Stimulated activated effector memory CD8-positive, alpha-beta T cell treated with anti-CD3 and anti-CD28 coated beads, Interleukin-12 subunit alpha, Interleukin-12 subunit beta, amount 100 ng/mL, for 72 hours (primary cell): ENCODE measurements around the gene CD109.
"Not testable (repeated sequence)": the region's sequence is repeated elsewhere in the genome, so short reads cannot be mapped to it uniquely, and the experiment has no call there.

ENCODE experiments used
- ATAC-seq: fragments of 150-1000 bp; cut with Tn5 transposase; 2 replicates; pipeline ENCODE4 v1.10.0; 2021
- DNase-seq, 2 donors: peaks; one replicate each; pipeline ENCODE4 v3.0.0; 2021 to 2022; ENCODE audit warnings: low spot score in 2 of 2
- H3K27ac Mint-ChIP-seq: one replicate; pipeline ENCODE4 v1.8.0; 2022; ENCODE audit warnings: mild to moderate bottlenecking, mixed read lengths
- H3K36me3 Mint-ChIP-seq: one replicate; pipeline ENCODE4 v1.8.0; 2022; ENCODE audit warnings: mild to moderate bottlenecking, mixed read lengths
- H3K4me1 Mint-ChIP-seq: one replicate; pipeline ENCODE4 v1.8.0; 2022; ENCODE audit warnings: mixed read lengths
- H3K4me3 Mint-ChIP-seq: one replicate; pipeline ENCODE4 v1.8.0; 2022; ENCODE audit warnings: mild to moderate bottlenecking, mixed read lengths
- H3K9me3 Mint-ChIP-seq: one replicate; pipeline ENCODE4 v1.8.0; 2022; ENCODE audit warnings: mixed read lengths

Gene CD109

GRCh38 chr6:73779943-73780342 is 83.9 kb downstream of the CD109 start:
- DNase-seq (no peak), ATAC-seq (no peak)
- H3K36me3 Mint-ChIP-seq, result no peaks in the 10 kb centered on the region
- no peaks in the 10 kb centered on the region for H3K4me1 Mint-ChIP-seq
- no peak overlapping the region for H3K27ac Mint-ChIP-seq
- H3K9me3 Mint-ChIP-seq, result no peaks in the 10 kb centered on the region
- H3K4me3 Mint-ChIP-seq, result no peak overlapping the region

- DNase-seq, result no peak
- no peaks in the 10 kb centered on the region for H3K36me3 Mint-ChIP-seq
Observed at GRCh38 chr6:73782911-73783310, 86.9 kb downstream of the CD109 start.

GRCh38 chr6:73784726-73785505 is 88.9 kb downstream of the CD109 start:
- no peaks in the 10 kb centered on the region for H3K9me3 Mint-ChIP-seq
- H3K27ac Mint-ChIP-seq, result no peak overlapping the region
- no peak overlapping the region for H3K4me3 Mint-ChIP-seq
- DNase-seq (no peak), ATAC-seq (no peak)
- H3K4me1 Mint-ChIP-seq, result no peaks in the 10 kb centered on the region
- H3K36me3 Mint-ChIP-seq, result no peaks in the 10 kb centered on the region

More at GRCh38 chr6:73782911-73783310, 86.9 kb downstream of the CD109 start:
- Mint-ChIP-seq H3K9me3 (no peaks in the 10 kb centered on the region), H3K4me3 (no peak overlapping the region), H3K4me1 (no peaks in the 10 kb centered on the region), H3K27ac (no peak overlapping the region)
- ATAC-seq, result no peak

GRCh38 chr6:73790574-73790973 is 94.6 kb downstream of the CD109 start:
- ATAC-seq, result no peak

GRCh38 chr6:73791336-73791735 is 95.3 kb downstream of the CD109 start:
- ATAC-seq, result no peak
- Mint-ChIP-seq H3K9me3 (no peaks in the 10 kb centered on the region), H3K36me3 (no peaks in the 10 kb centered on the region)

More at GRCh38 chr6:73790574-73790973, 94.6 kb downstream of the CD109 start:
- Mint-ChIP-seq H3K4me1 (no peaks in the 10 kb centered on the region), H3K4me3 (no peak overlapping the region), H3K9me3 (no peaks in the 10 kb centered on the region), H3K36me3 (no peaks in the 10 kb centered on the region), H3K27ac (no peak overlapping the region)
- no peak for DNase-seq

GRCh38 chr6:73792738-73793137 is 96.7 kb downstream of the CD109 start:
- Mint-ChIP-seq H3K9me3 (no peaks in the 10 kb centered on the region), H3K4me3 (no peak overlapping the region), H3K36me3 (no peaks in the 10 kb centered on the region), H3K4me1 (no peaks in the 10 kb centered on the region), H3K27ac (no peak overlapping the region)
- ATAC-seq (no peak), DNase-seq (no peak)

More at GRCh38 chr6:73791336-73791735, 95.3 kb downstream of the CD109 start:
- no peaks in the 10 kb centered on the region for H3K4me1 Mint-ChIP-seq
- H3K27ac Mint-ChIP-seq, result no peak overlapping the region
- no peak overlapping the region for H3K4me3 Mint-ChIP-seq
- DNase-seq, result no peak

GRCh38 chr6:73796881-73797280 is 100.9 kb downstream of the CD109 start:
- no peak overlapping the region for H3K27ac Mint-ChIP-seq

GRCh38 chr6:73797861-73798260 is 101.9 kb downstream of the CD109 start:
- no peaks in the 10 kb centered on the region for H3K9me3 Mint-ChIP-seq
- H3K27ac Mint-ChIP-seq, result no peak overlapping the region
- peaks cover 11% of the 10 kb centered on the region for H3K4me1 Mint-ChIP-seq
- DNase-seq (no peak), ATAC-seq (no peak)
- H3K36me3 Mint-ChIP-seq, result no peaks in the 10 kb centered on the region
- H3K4me3 Mint-ChIP-seq, result no peak overlapping the region

More at GRCh38 chr6:73796881-73797280, 100.9 kb downstream of the CD109 start:
- DNase-seq (no peak), ATAC-seq (no peak)
- Mint-ChIP-seq H3K36me3 (no peaks in the 10 kb centered on the region), H3K9me3 (no peaks in the 10 kb centered on the region), H3K4me1 (peaks cover 11% of the 10 kb centered on the region), H3K4me3 (no peak overlapping the region)

- Mint-ChIP-seq H3K9me3 (no peaks in the 10 kb centered on the region), H3K4me1 (peaks cover 11% of the 10 kb centered on the region), H3K27ac (no peak overlapping the region), H3K4me3 (no peak overlapping the region), H3K36me3 (no peaks in the 10 kb centered on the region)
- no peak for DNase-seq
- ATAC-seq, result peak; percentile 88
Observed at GRCh38 chr6:73798592-73798991, 102.6 kb downstream of the CD109 start.

- H3K36me3 Mint-ChIP-seq, result no peaks in the 10 kb centered on the region
- DNase-seq (no peak), ATAC-seq (no peak)
Observed at GRCh38 chr6:73800997-73801396, 105.0 kb downstream of the CD109 start.

GRCh38 chr6:73801652-73802268 is 105.8 kb downstream of the CD109 start:
- H3K9me3 Mint-ChIP-seq, result no peaks in the 10 kb centered on the region
- H3K27ac Mint-ChIP-seq, result no peak overlapping the region
- H3K4me1 Mint-ChIP-seq, result peaks cover 11% of the 10 kb centered on the region
- ATAC-seq (no peak), DNase-seq (no peak)
- H3K4me3 Mint-ChIP-seq, result no peak overlapping the region
- no peaks in the 10 kb centered on the region for H3K36me3 Mint-ChIP-seq

More at GRCh38 chr6:73800997-73801396, 105.0 kb downstream of the CD109 start:
- Mint-ChIP-seq H3K4me1 (peaks cover 11% of the 10 kb centered on the region), H3K9me3 (no peaks in the 10 kb centered on the region), H3K4me3 (no peak overlapping the region), H3K27ac (no peak overlapping the region)

- no peak overlapping the region for H3K27ac Mint-ChIP-seq
- no peaks in the 10 kb centered on the region for H3K36me3 Mint-ChIP-seq
- H3K4me3 Mint-ChIP-seq, result no peak overlapping the region
- ATAC-seq (no peak), DNase-seq (no peak)
- H3K9me3 Mint-ChIP-seq, result no peaks in the 10 kb centered on the region
- H3K4me1 Mint-ChIP-seq, result peaks cover 11% of the 10 kb centered on the region
Observed at GRCh38 chr6:73802366-73802765, 106.4 kb downstream of the CD109 start.

GRCh38 chr6:73803562-73804241 is 107.7 kb downstream of the CD109 start:
- Mint-ChIP-seq H3K4me1 (peaks cover 5% of the 10 kb centered on the region), H3K9me3 (no peaks in the 10 kb centered on the region), H3K36me3 (no peaks in the 10 kb centered on the region), H3K27ac (no peak overlapping the region), H3K4me3 (no peak overlapping the region)
- ATAC-seq (peak; percentile 62), DNase-seq (no peak)

GRCh38 chr6:73805221-73805620 is 109.2 kb downstream of the CD109 start:
- not testable (repeated sequence) for H3K9me3 Mint-ChIP-seq, H3K27ac Mint-ChIP-seq, DNase-seq, H3K36me3 Mint-ChIP-seq, H3K4me3 Mint-ChIP-seq, H3K4me1 Mint-ChIP-seq, ATAC-seq

- H3K9me3 Mint-ChIP-seq, H3K4me1 Mint-ChIP-seq, H3K36me3 Mint-ChIP-seq, H3K27ac Mint-ChIP-seq, DNase-seq, H3K4me3 Mint-ChIP-seq, ATAC-seq: not testable (repeated sequence)
Observed at GRCh38 chr6:73805982-73806381, 110.0 kb downstream of the CD109 start.
